Hematopoietic multipotent progenitor cell treated with erythropoietin and hydrocortisone succinate and interleukin-3 and kit ligand, for 15 days (in vitro differentiated cells): ENCODE measurements around the gene ZNF232.
A peak's percentile ranks its signal among the peaks of the same experiment; 100 is the strongest.
"Not testable (repeated sequence)": the region's sequence is repeated elsewhere in the genome, so short reads cannot be mapped to it uniquely, and the experiment has no call there.

ENCODE experiments used
- DNase-seq: peaks from one replicate; pipeline ENCODE4 v3.0.0-alpha.2; 2015; ENCODE audit warnings: low spot score

ZNF232 gene

DNA sequence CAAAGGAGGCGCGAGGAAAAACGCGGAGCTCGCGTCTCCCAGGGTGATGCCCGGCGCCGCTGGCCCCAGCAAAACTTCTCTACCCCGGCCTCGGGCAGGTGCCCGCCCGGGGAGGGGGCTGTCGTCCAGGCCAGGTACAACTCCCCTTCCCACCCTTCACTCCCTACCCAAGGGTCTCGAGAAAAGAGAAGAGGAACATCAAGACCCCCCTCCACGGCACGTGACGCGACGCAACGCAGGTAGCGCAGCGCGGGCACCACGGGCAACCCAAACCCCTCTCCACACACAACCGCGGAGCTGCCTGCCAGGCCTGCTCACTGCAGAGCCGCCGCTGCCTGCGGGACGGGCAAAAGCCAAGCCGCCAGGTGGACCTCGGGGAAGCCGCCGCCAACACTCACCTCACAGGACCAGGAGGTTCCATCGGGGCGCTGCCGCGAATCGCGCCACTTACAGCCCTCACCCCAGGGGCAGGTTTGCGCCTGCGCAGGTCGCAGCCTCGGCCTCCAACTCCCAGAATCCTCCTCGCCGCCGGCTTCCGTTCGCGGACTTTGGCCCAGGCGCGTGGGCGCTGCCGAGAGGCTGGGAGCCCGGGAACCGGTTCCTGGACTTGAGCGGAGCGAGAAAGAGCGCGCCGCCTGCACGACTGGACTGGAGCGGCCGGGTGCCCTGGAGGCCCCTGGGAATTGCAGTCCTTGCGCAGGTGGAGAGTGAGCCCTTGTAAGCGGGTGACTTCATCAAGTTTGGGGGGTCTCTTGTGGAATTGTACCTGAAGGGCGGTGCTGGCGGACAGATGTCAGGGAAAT lies at the start of gene ZNF232:
Gene ZNF232 (minus strand): TSS at position 477 of the 803 bp plus-strand sequence. CDS start 56 bp downstream, at position 421.
- DNase-seq = peak; percentile 80

DNA sequence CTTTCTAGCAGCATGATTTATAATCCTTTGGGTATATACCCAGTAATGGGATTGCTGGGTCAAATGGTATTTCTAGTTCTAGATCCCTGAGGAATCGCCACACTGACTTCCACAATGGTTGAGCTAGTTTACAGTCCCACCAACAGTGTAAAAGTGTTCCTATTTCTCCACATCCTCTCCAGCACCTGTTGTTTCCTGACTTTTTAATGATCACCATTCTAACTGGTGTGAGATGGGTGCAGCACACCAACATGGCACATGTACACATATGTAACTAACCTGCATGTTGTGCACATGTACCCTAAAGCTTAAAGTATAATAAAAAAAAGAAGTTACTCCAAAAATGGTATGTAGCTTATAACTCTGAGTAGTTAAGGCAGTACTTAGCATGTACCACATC lies 49.0 kb upstream of the ZNF232 start:
- DNase-seq = not testable (repeated sequence)

DNA sequence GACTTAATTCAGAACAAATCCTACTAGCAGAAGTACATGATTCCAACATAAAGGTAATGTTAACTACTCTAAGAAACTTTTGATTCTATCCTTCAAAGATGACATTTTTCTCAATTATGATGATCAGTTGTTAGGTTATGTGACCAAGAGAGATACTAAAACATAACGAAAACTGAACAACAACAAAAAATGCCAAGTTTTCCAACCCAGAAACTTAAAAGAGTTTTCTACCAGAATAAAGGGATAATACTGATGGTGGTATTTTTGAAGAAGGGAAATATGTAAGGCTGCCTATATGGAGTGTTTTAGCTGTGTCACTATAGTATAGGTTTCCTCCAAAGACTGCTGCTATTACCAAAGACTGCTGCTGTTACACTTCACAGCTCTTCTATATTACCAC lies 34.4 kb upstream of the ZNF232 start:
- not testable (repeated sequence) for DNase-seq

DNA sequence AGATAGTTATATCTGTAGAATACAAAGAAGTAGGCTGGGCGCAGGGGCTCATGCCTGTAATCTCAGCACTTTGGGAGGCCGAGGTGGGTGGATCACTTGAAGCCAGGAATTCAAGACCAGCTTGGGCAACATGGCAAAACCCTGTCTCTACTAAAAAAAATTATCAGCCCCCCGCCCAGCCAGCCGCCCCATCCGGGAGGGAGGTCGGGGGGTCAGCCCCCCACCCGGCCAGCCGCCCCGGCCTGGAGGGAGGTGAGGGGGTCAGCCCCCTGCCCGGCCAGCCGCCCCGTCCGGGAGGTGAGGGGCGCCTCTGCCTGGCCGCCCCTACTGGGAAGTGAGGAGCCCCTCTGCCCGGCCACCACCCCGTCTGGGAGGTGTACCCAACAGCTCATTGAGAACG lies 31.2 kb upstream of the ZNF232 start:
- DNase-seq = not testable (repeated sequence)

DNA sequence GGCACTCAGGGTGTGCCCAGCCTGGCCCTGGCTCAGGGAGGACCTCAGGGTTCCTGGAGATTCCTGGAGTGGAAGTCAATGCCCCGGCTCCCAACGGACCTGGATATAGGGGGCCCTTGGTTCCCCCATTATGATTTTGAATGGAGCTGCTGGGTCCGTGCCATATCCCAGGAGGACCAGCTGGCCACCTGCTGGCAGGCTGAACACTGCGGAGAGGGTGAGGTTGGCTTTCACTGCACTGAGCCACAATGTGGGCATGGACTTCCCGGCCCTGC lies 27.7 kb upstream of the ZNF232 start:
- no peak for DNase-seq

DNA sequence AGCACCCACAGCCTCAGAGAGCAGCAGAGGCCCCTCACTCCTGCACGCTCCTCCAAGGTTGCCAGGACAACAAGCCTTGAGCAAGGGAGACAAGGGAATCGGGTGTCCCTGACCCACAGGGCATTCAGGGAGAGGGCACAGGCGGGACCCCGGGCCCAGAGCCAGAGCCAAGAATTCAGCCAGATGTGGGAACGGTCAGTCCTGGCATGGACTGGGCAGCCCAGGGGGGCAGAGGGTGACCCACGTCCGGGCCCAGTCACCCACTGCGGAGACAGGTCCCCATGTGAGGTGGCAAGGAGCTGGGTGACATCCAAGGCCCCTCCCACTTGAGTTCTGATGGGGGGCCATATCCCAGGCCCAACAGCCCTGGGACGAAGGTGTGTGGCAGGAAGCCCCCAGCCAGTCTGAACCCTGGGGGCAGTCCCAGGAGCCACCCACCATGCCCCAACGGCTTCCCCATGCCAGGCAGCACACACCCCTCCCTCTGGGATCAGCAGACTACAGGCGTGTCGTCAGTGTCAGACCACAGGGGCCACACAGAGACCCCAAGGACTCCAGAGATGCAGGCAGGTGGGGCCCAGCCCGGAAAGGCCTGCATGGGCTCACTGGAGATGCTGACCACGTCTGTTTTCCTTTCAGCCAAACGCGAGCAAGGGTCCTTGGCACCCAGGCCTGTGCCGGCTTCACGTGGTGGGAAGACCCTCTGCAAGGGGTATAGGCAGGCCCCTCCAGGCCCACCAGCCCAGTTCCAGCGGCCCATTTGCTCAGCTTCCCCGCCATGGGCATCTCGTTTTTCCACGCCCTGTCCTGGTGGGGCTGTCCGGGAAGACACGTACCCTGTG lies 27.2 kb upstream of the ZNF232 start:
- no peak for DNase-seq

DNA sequence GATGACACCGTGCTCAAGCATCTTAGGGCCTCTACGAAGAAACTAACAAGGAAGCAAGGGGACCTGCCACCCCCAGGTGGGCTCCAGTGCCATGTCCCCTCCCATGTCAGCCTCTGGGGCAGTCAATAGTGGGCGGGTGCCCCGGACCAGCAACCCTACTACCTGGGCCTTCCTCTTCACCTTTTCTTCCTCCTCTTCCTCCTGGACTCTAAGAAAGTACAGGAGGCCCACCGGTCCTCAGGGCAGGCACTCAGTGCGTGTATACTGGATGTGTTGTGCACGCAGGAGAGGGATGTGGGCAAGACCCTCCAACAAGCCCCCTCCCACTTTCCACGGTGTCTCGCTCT lies 26.5 kb upstream of the ZNF232 start:
- DNase-seq = not testable (repeated sequence)

DNA sequence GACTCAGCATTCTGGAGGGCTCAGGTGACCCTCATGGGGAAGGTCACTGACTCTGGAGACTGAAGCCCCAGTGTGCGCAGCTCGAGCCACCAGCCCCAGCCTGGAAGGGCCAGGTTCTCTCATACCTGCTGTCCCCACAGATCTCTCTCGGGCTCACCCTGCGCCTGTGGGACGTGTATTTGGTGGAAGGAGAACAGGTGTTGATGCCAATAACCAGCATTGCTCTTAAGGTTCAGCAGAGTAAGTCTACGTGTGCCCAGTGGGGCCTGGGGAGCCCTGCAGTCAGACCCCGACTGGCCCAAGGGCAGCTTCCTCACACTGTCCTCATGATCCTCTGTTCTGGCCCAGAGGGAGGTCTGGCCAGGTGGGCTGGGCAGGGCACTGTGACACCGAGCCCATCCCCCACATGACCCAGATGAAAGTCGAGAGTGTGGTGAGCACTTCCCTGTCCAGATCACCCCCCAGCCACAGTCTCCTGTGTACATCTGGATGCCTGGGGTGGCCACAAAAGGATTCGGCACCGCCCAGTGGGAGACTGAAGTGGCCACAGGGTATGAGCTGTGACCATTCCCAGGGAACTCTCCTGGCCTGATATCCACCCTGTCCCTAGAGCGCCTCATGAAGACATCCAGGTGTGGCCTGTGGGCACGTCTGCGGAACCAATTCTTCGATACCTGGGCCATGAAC lies 26.0 kb upstream of the ZNF232 start:
- not testable (repeated sequence) for DNase-seq

DNA sequence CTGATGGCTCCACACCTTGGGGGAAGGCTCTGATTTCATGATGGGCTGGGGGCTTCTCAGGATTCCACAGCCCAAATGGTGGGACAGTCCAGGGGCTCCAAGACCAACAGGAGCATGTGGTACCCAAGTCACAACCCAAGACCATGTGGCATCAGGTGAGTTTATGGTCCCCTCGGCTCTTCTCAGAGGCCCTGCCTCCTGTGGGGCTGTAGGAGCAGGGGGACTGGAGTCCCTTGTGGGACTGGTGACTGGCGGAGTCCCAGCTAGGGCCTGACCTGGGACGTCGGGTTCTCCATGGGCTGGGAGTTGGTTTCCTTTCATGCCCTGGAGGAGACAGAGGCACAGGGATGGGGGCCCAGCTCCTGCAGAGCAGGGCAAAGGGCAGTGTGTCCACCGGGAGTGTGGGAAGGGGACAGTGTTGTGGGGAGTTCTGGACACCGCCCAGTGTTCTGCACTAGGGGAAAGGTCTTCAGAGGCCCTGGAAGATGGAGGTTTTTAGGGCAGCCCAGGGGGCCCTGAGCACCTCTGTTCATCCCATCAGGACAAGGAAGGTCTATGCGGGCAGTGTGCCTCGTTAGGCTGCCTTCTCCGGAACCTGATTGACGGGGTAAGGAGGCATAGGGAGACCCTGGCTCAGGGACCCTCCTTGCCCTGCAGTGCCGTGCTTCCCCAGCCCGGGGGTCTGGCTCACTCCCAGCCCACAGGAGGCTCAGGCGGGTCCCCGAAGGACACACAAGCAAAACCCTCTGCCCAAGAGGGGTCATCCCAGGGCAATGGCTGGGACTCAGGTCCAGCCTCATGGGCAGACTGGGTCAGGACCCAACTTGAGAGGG lies 25.1 kb upstream of the ZNF232 start:
- not testable (repeated sequence) for DNase-seq

DNA sequence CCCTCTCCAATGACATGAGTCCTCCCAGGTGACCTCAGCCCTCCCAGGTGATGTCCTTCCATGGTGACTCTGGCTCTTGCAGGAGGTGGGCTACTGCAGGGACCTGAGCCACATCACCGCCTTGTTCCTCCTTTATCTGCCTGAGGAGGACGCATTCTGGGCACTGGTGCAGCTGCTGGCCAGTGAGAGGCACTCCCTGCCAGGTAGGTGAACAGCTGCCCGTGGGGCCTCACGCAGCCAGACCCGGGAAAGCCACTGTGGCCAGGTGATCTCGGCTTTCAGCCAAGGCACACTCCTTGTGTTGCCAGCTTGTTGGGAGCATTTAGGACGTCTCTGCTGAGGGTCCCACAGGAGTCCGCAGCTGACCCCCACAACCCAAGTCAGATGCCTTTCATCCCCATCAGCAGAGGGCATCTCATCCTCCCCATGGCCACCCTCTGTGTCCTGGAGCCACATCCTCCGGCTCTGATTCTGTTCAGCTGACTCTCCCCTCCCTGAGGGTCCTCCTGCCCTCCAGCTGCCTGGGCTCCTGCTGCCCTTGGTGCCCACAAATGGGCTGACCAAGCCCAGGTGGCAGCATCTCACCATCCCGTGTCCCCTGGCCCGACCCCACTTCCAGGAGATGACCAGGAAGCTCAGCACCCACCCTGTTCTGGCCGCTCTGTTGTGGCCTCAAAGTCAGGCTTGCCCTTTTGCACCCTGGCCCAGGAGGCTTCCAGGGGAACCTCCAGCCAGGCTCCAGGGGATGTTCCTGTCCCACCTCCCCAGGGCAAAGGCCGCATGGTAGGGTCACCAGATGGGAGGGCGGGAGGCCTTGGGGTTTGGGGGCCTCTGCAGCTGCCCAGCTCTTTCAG lies 24.3 kb upstream of the ZNF232 start:
- no peak for DNase-seq

DNA sequence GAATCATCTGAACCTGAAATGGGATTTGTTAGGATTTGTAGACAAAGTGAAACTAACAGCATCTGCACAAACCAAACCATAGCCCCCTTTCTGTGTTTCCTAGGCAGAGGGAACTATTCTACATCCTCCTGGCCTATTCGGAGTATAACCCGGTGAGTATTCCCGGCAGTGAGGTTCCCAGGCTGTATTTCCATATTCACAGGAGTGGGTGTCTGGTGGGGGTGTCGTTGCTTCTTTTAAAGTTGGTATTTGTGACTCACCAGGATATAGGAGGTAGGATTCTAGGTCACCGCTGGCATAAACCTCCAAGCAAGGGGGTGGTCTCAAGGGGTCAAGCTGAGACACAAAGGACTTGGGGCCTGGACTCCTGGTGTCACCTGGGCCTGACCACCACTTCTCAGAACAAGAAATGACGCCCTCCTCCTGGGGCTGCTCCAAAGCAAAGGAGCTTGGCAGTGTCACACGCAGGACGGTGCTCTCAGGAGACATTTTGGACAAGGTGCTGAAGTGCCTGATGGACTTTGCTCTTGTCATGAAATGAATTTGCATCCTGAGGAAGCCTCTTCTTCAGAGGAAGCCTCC lies 23.5 kb upstream of the ZNF232 start:
- not testable (repeated sequence) for DNase-seq

DNA sequence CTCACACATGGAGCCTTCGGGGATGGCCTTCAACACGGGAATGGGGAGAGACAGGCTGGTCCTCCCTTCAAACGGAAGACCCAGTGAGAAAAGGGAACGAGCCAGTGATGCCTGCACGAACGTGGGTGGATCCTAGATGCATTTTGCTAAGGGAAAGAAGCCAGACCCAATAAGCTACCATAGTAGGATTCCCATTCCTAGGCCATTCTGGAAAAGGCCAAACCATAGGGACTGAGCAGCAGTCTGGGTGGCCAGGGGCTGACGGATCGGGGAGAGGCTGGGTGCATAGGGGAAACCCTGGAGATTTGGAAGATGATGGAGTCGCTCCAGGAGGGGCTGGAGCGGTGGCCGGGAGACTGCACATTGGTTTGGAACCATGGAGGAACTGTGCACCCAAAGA lies 22.9 kb upstream of the ZNF232 start:
- DNase-seq = not testable (repeated sequence)

DNA sequence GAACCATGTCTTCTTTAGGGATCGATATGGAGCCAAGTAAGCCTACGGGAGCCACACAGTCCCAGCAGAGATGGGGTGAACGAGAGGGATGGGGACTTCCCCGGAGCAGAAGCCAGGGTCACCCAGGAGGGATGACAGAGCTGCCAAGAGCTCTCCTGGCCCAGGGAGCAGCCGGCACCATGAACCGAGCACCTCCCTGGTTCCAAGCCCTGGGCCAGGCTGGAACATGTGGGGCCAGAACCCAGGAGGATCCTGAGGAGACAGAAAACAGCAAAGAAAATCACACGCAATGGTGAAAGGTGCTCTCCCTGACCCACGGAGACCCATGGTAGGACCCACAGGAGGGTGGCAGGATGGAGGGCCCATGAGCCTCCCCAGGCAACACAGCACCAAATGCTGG lies 22.3 kb upstream of the ZNF232 start:
- not testable (repeated sequence) for DNase-seq

DNA sequence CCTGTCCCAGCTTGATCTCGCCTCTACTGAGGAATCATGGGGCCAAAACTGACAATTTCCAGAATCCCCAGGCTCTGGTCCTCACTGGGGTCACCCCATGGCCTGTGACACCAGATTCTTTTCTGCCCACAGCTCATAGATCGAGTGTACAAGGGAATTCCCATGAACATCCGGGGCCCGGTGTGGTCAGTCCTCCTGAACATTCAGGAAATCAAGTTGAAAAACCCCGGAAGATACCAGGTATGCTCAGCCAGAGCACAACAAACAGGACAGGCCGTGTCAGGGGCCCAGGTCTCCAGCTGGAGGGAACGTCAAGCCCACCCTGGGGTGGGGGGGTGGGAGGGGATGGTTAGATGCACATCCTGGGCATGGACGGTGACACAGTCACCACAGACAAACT lies 21.6 kb upstream of the ZNF232 start:
- DNase-seq = no peak

DNA sequence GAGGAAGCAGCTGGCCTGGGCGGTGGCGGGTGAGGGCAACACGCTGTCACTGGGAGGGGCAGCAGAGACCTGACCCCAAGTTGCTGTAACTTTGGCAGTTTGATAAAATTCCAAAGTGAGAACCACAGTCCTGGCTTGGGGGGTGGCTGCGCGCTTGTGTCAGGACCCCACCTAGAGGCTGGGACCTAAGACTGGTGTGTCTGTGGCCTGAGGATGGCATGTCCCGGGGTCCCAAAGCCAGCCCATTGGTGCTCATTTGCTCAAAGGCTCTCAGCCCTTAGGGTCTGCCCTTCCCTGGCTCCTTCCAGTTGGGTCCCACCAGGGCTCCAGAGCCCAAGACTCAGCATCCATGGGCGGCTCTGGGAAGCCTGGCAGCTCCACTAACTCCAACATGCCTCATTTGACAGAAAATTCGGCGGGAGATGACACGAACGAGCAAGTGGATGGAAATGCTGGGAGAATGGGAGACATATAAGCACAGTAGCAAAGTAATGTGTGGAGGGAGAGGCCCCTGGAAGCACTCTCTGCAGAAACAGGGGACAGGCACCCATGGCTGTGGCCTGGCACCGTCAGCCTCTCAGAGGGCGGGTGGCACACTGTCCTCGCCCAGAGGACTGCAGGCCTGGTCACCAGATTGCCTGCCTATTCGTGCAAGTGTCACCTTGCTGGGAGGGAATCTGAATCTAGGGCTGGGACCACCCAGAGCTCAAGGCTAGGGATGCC lies 21.0 kb upstream of the ZNF232 start:
- DNase-seq = not testable (repeated sequence)

DNA sequence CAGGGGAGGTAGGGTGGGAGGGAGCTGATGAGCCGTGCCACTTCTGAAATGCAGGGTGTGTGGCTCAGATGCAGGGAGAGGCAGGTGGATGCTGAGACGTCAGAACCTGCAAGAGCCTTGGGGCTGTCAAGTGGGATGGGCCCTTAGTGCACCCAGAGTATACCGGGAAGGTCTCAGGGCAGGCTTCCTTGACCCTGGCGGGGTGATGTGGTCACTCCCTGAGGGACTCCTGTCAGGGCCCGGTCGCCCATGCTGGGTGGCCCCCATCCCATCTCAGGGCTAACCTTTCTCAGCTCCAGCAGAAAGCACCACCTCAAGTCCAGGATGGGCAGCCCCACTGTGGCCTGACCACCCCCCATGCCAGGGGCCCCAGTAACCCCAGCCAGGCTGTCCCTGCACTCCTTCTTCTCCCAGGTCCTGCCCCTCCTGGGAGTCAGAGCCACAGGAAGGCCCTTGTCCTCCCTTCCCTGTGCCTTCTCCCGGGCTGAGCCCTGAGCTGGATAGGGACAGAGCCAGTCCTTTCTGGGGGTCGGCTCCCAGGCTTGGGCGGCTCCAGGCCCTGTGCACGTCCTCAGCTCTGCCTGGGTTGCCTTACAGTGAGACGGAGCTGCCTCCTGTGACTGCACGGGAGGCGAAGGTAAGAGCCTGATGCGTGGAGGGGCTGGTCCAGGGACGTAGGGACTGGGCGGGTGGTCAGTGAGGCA lies 20.3 kb upstream of the ZNF232 start:
- DNase-seq = not testable (repeated sequence)

DNA sequence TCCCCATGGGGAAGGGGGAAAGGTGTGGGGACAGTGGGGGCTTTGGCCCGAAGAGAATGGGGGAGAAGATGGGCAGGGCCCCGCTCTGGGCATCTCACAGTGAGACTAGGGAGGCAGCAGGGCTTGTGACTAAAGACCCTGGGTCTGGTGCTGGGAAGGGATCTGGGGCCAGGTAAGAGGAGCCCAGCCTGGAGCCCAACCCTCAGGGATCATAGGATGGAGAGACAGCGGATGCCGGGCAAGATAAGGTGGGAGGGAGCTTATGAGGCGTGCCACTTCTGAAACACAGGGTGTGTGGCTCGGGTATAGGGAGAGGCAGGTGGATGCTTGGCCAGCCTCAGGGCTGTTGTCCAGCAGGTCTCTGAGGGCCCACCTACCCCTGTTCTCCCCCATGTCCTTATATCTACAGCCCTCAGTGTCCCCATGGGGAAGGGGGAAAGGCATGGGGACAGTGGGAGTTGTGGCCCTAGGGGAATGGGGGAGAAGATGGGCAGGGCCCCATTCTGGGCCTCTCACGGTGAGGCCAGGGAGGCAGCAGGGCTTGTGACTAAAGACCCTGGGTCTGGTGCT lies 19.6 kb upstream of the ZNF232 start:
- DNase-seq = no peak

DNA sequence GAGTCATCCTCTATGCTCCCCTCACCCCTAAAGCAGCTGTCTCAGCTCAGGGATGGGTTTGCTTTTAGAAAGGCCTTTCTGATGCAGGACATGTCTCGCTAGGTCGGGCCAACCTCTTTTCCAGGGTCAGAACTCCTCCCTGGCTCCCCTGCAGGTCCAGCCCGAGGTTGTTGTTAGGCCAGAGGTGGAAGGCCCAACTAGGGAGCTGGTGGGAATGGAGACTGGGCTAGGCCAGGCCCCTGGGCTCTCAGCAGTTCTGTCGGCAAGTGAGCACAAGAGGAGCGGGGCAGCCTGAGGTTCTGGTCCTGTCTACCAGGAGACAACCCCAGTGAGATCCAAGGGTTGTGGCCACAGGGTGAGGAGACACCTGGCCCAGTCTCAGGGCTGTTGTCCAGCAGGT lies 19.0 kb upstream of the ZNF232 start:
- DNase-seq = not testable (repeated sequence)

DNA sequence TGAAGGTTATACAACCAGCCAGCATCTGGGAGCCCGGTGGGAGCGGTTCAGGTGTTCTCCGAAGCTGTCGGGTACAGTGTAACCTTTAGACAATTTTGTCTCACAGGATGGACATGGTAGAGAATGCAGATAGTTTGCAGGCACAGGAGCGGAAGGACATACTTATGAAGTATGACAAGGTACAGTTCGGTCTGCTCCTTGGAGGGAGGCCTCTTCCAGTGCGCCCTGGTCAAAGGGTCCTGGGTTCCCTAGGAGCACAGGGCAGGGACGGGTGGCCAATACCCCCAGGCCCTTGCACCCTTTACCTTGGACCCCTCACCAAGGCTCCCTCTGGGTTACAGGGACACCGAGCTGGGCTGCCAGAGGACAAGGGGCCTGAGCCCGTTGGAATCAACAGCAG lies 18.6 kb upstream of the ZNF232 start:
- not testable (repeated sequence) for DNase-seq
